Body of pancreas (tissue), 4 donors: ENCODE data around the gene EFNB1. TPM values are rescaled to one million over a fixed set of nuclear protein-coding genes. Genes with fewer than 3 reads are reported as not detected.
"Not testable (repeated sequence)": the region's sequence is repeated elsewhere in the genome, so short reads cannot be mapped to it uniquely, and the experiment has no call there.

Source experiments
- ATAC-seq: fragments of 150-250 bp; one replicate; pipeline ENCODE4 v1.9.1; 2016
- DNase-seq, 4 donors: peaks; one replicate each; pipeline ENCODE4 v3.0.0-alpha.2; 2019
- H3K27ac ChIP-seq, 4 donors: fragments of 200-600 bp; sonication (generic); 1 replicate in 3 of 4; 2 replicates in 1 of 4; pipeline versions ENCODE4 v1.5.1 to v1.6.1; 2016 to 2019; ENCODE audit warnings: mild to moderate bottlenecking in 1 of 4, mixed read lengths in 1 of 4, moderate library complexity in 1 of 4
- H3K27me3 ChIP-seq, 2 donors: fragments of 200-600 bp; sonication (generic); one replicate each; pipeline ENCODE4 v1.6.0; 2016; ENCODE audit warnings: mild to moderate bottlenecking in 1 of 2
- H3K36me3 ChIP-seq, 2 donors: fragments of 200-600 bp; sonication (generic); replicated peaks in 1 of 2; 2 replicates each; pipeline ENCODE4 v1.5.1; 2016; ENCODE audit warnings: low read depth in 2 of 2; ENCODE audit not compliant: insufficient read depth in 1 of 2
- H3K4me1 ChIP-seq: fragments of 200-600 bp; sonication (generic); one replicate; pipeline ENCODE4 v1.6.0; 2016
- H3K4me3 ChIP-seq, 2 donors: fragments of 200-600 bp; sonication (generic); 1 replicate in 1 of 2; 2 replicates in 1 of 2; pipeline ENCODE4 v1.5.1; 2016 to 2019
- H3K9me3 ChIP-seq, 3 donors: fragments of 200-600 bp; sonication (generic); 1 replicate in 2 of 3; 2 replicates in 1 of 3; pipeline ENCODE4 v1.5.1; 2016
- POLR2A ChIP-seq, 3 donors: fragments of 450-650 bp; IDR thresholded peaks; one replicate each; pipeline ENCODE4 v1.6.1; 2016; ENCODE audit warnings: antibody characterized with exemption in 3 of 3, mild to moderate bottlenecking in 2 of 3
- WGBS, 2 donors: methylation state at CpG; one replicate each; pipeline ENCODE4 v1.1.5; 2017; 5-methylcytosine and 5-hydroxymethylcytosine counted together
- intact Hi-C: fragments of 100-400 bp; cut with DNase I; formaldehyde crosslinking; loops from one replicate; pipeline ENCODE4 v1.15.1; 2023
- total RNA-seq, 2 donors: library from RNA; depleted of rRNA; stranded (reverse); fragments of >200 nt; gene quantifications; one replicate each; pipeline ENCODE4 v1.1.0, GENCODE V29; 2016
- TF ChIP-seq, protein P1 (sequence below), 7 experiments: fragments of 450-650 bp in 4 of 7; fragments of 200-600 bp in 3 of 7; sonication (generic) in 3 of 7; IDR thresholded peaks; one replicate each; pipeline ENCODE4 v1.5.1; 2016 to 2019; ENCODE audit warnings: antibody characterized with exemption in 7 of 7

Gene EFNB1
- total RNA-seq, 2 donors from 2014 or later = 10.9 to 12.5 TPM

DNA sequence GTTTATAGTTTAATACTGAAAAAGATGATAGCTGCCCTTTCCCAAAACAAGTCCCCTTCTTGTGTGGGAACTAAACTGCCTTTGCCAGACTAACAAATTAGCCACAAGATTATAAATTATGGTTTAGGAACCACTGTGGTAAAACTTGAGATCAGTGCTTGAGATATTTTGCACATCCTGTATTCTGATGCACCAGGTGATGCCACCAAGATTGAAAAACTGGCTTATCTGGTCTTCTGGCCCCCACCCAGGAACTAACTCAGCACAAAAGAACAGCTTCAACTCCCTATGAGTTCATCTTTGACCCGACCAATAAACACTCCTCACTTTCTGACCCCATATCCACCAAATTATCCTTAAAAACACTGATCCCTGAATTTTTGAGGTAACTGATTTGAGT is 36.7 kb upstream of the EFNB1 start:
- ATAC-seq (no peak), DNase-seq (no peak)
- TF ChIP-seq, protein P1, sequence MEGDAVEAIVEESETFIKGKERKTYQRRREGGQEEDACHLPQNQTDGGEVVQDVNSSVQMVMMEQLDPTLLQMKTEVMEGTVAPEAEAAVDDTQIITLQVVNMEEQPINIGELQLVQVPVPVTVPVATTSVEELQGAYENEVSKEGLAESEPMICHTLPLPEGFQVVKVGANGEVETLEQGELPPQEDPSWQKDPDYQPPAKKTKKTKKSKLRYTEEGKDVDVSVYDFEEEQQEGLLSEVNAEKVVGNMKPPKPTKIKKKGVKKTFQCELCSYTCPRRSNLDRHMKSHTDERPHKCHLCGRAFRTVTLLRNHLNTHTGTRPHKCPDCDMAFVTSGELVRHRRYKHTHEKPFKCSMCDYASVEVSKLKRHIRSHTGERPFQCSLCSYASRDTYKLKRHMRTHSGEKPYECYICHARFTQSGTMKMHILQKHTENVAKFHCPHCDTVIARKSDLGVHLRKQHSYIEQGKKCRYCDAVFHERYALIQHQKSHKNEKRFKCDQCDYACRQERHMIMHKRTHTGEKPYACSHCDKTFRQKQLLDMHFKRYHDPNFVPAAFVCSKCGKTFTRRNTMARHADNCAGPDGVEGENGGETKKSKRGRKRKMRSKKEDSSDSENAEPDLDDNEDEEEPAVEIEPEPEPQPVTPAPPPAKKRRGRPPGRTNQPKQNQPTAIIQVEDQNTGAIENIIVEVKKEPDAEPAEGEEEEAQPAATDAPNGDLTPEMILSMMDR (IDR thresholded peaks at IDR 0.05) = no peak
- Histone ChIP-seq H3K27ac (no peak overlapping the region), H3K36me3 (no peaks in the 10 kb centered on the region), H3K9me3 (no peaks in the 10 kb centered on the region), H3K4me3 (no peak overlapping the region), H3K27me3 (no peaks in the 10 kb centered on the region), H3K4me1 (no peaks in the 10 kb centered on the region)
- 92 to 100% methylated on average over 1 of the region's 1 CpG for WGBS, 2 donors
- intact Hi-C loops = no loop called here

DNA sequence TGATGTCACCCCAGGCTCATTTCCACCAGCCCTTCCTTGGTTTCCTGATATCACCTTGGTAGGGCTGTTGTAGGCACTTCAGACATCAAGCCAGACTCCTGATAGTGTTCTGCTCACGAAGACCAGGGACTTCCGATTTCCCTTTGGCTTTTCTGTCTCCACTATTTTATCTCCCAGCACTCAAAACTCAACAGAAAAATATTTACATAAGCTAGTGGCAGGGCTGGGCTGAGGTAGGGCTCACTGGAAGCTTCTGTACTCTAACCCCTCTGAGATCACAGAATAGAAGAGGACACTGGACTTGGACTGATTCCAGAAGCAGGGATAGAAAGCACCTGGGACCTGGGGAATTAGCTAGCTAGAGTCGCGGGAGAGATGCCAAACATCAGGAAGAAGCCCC is 34.4 kb upstream of the EFNB1 start:
- TF ChIP-seq, protein P1 (IDR thresholded peaks at IDR 0.05) = no peak
- no peak for TF ChIP-seq POLR2A (IDR thresholded peaks at IDR 0.05)
- WGBS, 2 donors = 16 to 62% methylated on average over 4 of the region's 4 CpGs
- H3K4me3 ChIP-seq = no peak overlapping the region
- ATAC-seq (no peak), DNase-seq (no peak)
- no peaks in the 10 kb centered on the region for H3K4me1 ChIP-seq
- H3K36me3 ChIP-seq = no peaks in the 10 kb centered on the region
- intact Hi-C loops = no loop called here
- H3K27ac ChIP-seq = no peak overlapping the region
- H3K27me3 ChIP-seq = no peaks in the 10 kb centered on the region
- no peaks in the 10 kb centered on the region for H3K9me3 ChIP-seq

- H3K27me3 ChIP-seq = no peaks in the 10 kb centered on the region
- ATAC-seq (no peak), DNase-seq (no peak)
- TF ChIP-seq POLR2A (IDR thresholded peaks at IDR 0.05) = no peak
- TF ChIP-seq, protein P1 (IDR thresholded peaks at IDR 0.05) = no peak
- intact Hi-C loops = no loop called here
- H3K4me1 ChIP-seq = no peaks in the 10 kb centered on the region
- WGBS, 2 donors = 64 to 82% methylated on average over 3 of the region's 3 CpGs
- no peaks in the 10 kb centered on the region for H3K9me3 ChIP-seq
- no peaks in the 10 kb centered on the region for H3K36me3 ChIP-seq
- H3K4me3 ChIP-seq = no peak overlapping the region
- no peak overlapping the region for H3K27ac ChIP-seq
Observed at GRCh38 chrX:68795741-68796140, 33.1 kb upstream of the EFNB1 start.

DNA sequence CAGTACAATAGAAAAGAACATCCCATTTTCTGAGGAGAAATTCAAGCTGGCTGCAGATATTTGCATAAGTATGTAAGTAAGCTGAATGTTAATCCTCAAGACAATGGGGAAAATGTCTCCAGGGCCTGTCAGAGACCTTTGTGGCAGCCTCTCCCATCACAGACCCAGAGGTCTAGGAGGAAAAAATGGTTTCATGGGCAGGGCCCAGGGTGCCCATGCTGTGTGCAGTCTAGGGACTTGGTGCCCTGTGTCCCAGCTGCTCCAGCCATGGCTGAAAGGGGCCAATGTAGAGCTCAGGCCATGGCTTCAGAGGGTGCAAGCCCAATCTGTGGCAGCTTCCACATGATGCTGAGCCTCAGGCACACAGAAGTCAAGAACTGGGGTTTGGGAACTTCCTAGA is 30.4 kb upstream of the EFNB1 start:
- H3K27me3 ChIP-seq, DNase-seq, H3K4me3 ChIP-seq, ATAC-seq, H3K4me1 ChIP-seq, H3K36me3 ChIP-seq, H3K27ac ChIP-seq, H3K9me3 ChIP-seq, intact Hi-C loops: not testable (repeated sequence)

- no peak overlapping the region for H3K4me3 ChIP-seq
- no peaks in the 10 kb centered on the region for H3K36me3 ChIP-seq
- ATAC-seq (no peak), DNase-seq (no peak)
- TF ChIP-seq POLR2A (IDR thresholded peaks at IDR 0.05) = no peak
- H3K4me1 ChIP-seq = no peaks in the 10 kb centered on the region
- no peaks in the 10 kb centered on the region for H3K9me3 ChIP-seq
- H3K27me3 ChIP-seq = no peaks in the 10 kb centered on the region
- intact Hi-C loops = no loop called here
- 82 to 83% methylated on average over 1 to 4 of the region's 4 CpGs for WGBS, 2 donors
- no peak overlapping the region for H3K27ac ChIP-seq
Observed at GRCh38 chrX:68801737-68802290, 27.0 kb upstream of the EFNB1 start.

DNA sequence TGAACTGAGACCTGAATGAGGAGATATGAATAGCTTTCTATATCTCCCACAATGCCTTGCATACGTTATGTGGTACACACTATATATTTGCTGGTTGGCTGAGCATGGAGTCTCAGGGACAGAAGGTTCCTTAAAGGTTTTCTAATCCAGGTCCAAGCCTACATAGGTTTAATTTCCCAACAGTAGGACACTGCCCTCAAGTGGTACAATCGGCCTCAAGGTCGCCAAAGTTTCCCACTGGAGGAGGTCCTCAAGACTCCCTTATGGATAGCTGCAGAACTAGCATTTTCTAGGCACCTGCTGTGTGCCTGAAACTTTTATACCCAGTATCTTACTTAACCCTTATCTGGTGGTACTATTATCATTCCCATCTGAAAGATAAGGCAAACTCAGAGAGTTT is 21.0 kb upstream of the EFNB1 start:
- DNase-seq (peak in 3 of 4 donors; percentile 27 to 43 (median 30)), ATAC-seq (peak; percentile 21)
- intact Hi-C loops = no loop called here
- TF ChIP-seq POLR2A (IDR thresholded peaks at IDR 0.05) = no peak
- TF ChIP-seq, protein P1 (IDR thresholded peaks at IDR 0.05) = peak in 6 of 7 experiments; percentile 19 to 56 (median 32)
- Histone ChIP-seq H3K4me1 (no peaks in the 10 kb centered on the region), H3K9me3 (no peaks in the 10 kb centered on the region), H3K4me3 (no peak overlapping the region), H3K36me3 (no peaks in the 10 kb centered on the region), H3K27ac (no peak overlapping the region), H3K27me3 (no peaks in the 10 kb centered on the region)
- 17 to 20% methylated on average over 3 of the region's 3 CpGs for WGBS, 2 donors
